ENCODE measurements around the gene PCDHGA1. TPM values are rescaled to one million over a fixed set of nuclear protein-coding genes. Genes with fewer than 3 reads are reported as not detected.

Gene PCDHGA1
- total and polyA plus RNA-seq, 2 of the 4 experiments (the other 2 are of a cell fraction): 0.90 to 0.92 TPM

- in situ Hi-C loops (cut with MboI; ENCODE audit: low sequenced_read_pairs): no loop called here
Measured at GRCh38 chr5:141303756-141304155, 26.6 kb upstream of the PCDHGA1 start, which contains the start of gene SLC25A2. SLC25A2 (minus strand) TSS chr5:141304049; CDS start chr5:141303865, 184 bp downstream.

More at GRCh38 chr5:141303756-141304155, 26.6 kb upstream of the PCDHGA1 start, which contains the start of gene SLC25A2:
- Histone ChIP-seq H3K79me1 (ENCODE audit: low read depth in 1 of 2, low read length in 2 of 2) (no peaks in the 10 kb centered on the region; a peak in 1 of 4 replicates), H3K36me3 (ENCODE audit: control insufficient read depth, insufficient read depth, low read length) (no peaks in the 10 kb centered on the region), H3K27ac (ENCODE audit: insufficient read depth, low read length) (no peak within 1 kb of the TSS), H4K8ac (ENCODE audit: low read depth in 2 of 2, low read length in 2 of 2) (no peak within 1 kb of the TSS), H3K18ac (ENCODE audit: low read depth, low read length) (no peak within 1 kb of the TSS), H3K4me1 (ENCODE audit: control insufficient read depth, insufficient read depth, low read length) (no peaks in the 10 kb centered on the region), H3K4me2 (ENCODE audit: low read depth, low read length) (no peak within 1 kb of the TSS), H2BK15ac (ENCODE audit: low read depth, low read length) (no peak within 1 kb of the TSS), H3K4ac (ENCODE audit: low read depth, low read length) (no peak within 1 kb of the TSS), H2BK5ac (ENCODE audit: low read depth, low read length, poor library complexity, severe bottlenecking) (no peak within 1 kb of the TSS), H2AK9ac (replicated peaks; ENCODE audit: low read depth, low read length, poor library complexity) (no peak within 1 kb of the TSS), H3K56ac (ENCODE audit: extremely low read depth, insufficient read depth, low read length) (no peak within 1 kb of the TSS), H3K27me3 (ENCODE audit: control insufficient read depth, insufficient read depth, low read length) (no peaks in the 10 kb centered on the region), H3K4me3 (ENCODE audit: insufficient read depth, low read depth, low read length) (no peak within 1 kb of the TSS), H3K23ac (ENCODE audit: low read depth, low read length) (no peak within 1 kb of the TSS), H2AK5ac (ENCODE audit: low read depth, low read length) (no peak within 1 kb of the TSS), H4K5ac (ENCODE audit: low read depth, low read length) (no peak within 1 kb of the TSS), H2AFZ (replicated peaks; ENCODE audit: low read length, poor library complexity) (no peak within 1 kb of the TSS), H3K14ac (replicated peaks; ENCODE audit: low read depth, low read length) (no peak within 1 kb of the TSS), H2BK20ac (ENCODE audit: low read depth, low read length) (no peak within 1 kb of the TSS), H2BK120ac (ENCODE audit: low read depth, low read length) (no peak within 1 kb of the TSS), H4K20me1 (ENCODE audit: insufficient read depth, low read length) (no peaks in the 10 kb centered on the region), H3K9me1 (ENCODE audit: insufficient read depth, low read length) (no peaks in the 10 kb centered on the region), H3K9ac (ENCODE audit: low read depth, low read length) (no peak within 1 kb of the TSS), H4K91ac (ENCODE audit: insufficient read depth, low read depth, low read length) (no peak within 1 kb of the TSS), H3K9me3 (ENCODE audit: control insufficient read depth, insufficient read depth, low read length) (peaks cover 46% of the 10 kb centered on the region)
- intact Hi-C loops (cut with micrococcal nuclease) (no loop called here), dilution Hi-C loops (cut with HindIII; ENCODE audit: low sequenced_read_pairs, unreplicated experiment) (no loop called here)
- TF ChIP-seq MAZ (IDR thresholded peaks at IDR 0.05; ENCODE audit: borderline replicate concordance, low read depth, low read length): no peak
- no peak for TF ChIP-seq RAD21 (IDR thresholded peaks at IDR 0.05; ENCODE audit: low read length)
- TF ChIP-seq POLR2A (IDR thresholded peaks at IDR 0.05; ENCODE audit: low read depth, low read length): no peak
- TF ChIP-seq CEBPB (IDR thresholded peaks at IDR 0.05; ENCODE audit: low read depth, low read length): no peak
- TF ChIP-seq ELK1 (IDR thresholded peaks at IDR 0.05; ENCODE audit: borderline replicate concordance, low read depth, low read length): no peak
- TF ChIP-seq RFX5 (IDR thresholded peaks at IDR 0.05; ENCODE audit: low read depth, low read length): no peak
- no peak for TF ChIP-seq CHD1 (IDR thresholded peaks at IDR 0.05; ENCODE audit: low read depth, low read length)
- no peak for TF ChIP-seq MXI1 (IDR thresholded peaks at IDR 0.05; ENCODE audit: borderline replicate concordance, low read depth, low read length)
- no peak for TF ChIP-seq USF2 (IDR thresholded peaks at IDR 0.05; ENCODE audit: low read depth, low read length)
- no peak for TF ChIP-seq RCOR1 (IDR thresholded peaks at IDR 0.05; ENCODE audit: insufficient replicate concordance, low read length)
- no peak for TF ChIP-seq FOS (IDR thresholded peaks at IDR 0.05; ENCODE audit: low read depth, low read length)
- TF ChIP-seq NFE2L2 (IDR thresholded peaks at IDR 0.05; ENCODE audit: low read depth, low read length): no peak
- no peak for TF ChIP-seq SMC3 (IDR thresholded peaks at IDR 0.05; ENCODE audit: low read depth, low read length)
- no peak for TF ChIP-seq BHLHE40 (IDR thresholded peaks at IDR 0.05; ENCODE audit: low read depth, low read length)
- TF ChIP-seq CTCF (conservative IDR thresholded peaks at IDR 0.05; ENCODE audit: low read depth, low read length): no peak
- BruUV-seq (replicated peaks): no TSS peak
- no peak for ATAC-seq (ENCODE audit: low read depth)
- CTCF ChIA-PET: no interaction called here
- no peak for DNase-seq
- POLR2A ChIA-PET (ENCODE audit: unreplicated experiment): no interaction called here
- WGBS, 2 experiments (ENCODE audit: extremely low coverage in 2 of 2, insufficient read length in 1 of 2): 25% methylated on average over 11 of the region's 36 CpGs; no CpG with 5 or more reads in 1 of the 2 experiments
